Breast epithelium (tissue), 3 donors: Measurements from ENCODE around the gene MRPS15.

Source experiments
- POLR2AphosphoS5 ChIP-seq, 3 donors: sonication (generic); formaldehyde crosslinking; IDR thresholded peaks; one replicate each; pipeline ENCODE4 v1.6.1; 2017; ENCODE audit warnings: antibody characterized with exemption in 3 of 3
- TF ChIP-seq, protein P1 (sequence below), 3 donors: fragments of 450-650 bp; IDR thresholded peaks; one replicate each; pipeline ENCODE4 v1.5.1; 2016 to 2017; ENCODE audit warnings: antibody characterized with exemption in 3 of 3, mild to moderate bottlenecking in 3 of 3, moderate library complexity in 3 of 3

DNA sequence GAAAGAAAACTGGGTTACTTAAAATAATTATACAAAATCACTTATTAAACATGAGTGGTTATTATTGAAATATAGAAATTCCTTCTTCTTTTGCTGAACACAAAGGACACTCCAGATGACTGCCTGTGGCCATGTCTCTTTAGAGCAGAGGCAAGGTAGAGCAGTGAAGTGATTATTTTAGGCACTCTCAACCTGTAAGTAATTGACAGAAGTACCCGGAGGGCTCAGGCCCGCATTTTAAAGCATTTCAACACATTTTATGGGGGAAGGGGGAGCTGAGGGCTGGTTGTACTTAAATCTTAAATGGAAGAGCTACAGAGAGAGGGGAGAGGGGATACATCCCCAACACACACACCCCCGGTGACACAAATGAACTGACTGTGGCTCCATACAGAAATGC lies 24.1 kb downstream of the MRPS15 start:
- TF ChIP-seq, protein P1, sequence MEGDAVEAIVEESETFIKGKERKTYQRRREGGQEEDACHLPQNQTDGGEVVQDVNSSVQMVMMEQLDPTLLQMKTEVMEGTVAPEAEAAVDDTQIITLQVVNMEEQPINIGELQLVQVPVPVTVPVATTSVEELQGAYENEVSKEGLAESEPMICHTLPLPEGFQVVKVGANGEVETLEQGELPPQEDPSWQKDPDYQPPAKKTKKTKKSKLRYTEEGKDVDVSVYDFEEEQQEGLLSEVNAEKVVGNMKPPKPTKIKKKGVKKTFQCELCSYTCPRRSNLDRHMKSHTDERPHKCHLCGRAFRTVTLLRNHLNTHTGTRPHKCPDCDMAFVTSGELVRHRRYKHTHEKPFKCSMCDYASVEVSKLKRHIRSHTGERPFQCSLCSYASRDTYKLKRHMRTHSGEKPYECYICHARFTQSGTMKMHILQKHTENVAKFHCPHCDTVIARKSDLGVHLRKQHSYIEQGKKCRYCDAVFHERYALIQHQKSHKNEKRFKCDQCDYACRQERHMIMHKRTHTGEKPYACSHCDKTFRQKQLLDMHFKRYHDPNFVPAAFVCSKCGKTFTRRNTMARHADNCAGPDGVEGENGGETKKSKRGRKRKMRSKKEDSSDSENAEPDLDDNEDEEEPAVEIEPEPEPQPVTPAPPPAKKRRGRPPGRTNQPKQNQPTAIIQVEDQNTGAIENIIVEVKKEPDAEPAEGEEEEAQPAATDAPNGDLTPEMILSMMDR (IDR thresholded peaks at IDR 0.05), result no peak
- no peak for TF ChIP-seq POLR2AphosphoS5 (IDR thresholded peaks at IDR 0.05)
